ENCODE measurements around the gene PDE8B. TPM values are rescaled to one million over a fixed set of nuclear protein-coding genes. Genes with fewer than 3 reads are reported as not detected.

PDE8B gene
- total RNA-seq, 1 donor from 2014 or later = 0.18 TPM

DNA sequence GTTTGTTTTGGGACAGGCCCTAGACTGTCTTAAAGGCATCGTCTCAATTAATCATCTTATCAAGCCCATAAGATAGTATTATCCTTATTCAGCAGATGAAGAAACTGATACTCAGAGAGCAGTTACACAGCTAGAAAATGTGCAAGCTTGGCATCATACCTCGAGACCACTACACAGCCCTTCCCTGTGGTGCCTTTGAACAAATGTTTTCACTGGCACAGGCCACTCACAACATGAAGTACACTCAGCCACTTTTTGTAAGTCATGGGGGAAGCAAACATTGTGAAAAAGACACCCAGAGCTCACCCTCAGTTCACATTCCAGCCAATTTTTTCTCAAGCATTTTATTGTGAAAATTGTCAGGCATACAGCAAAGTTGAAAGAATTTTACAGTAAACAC lies 159.1 kb downstream of the PDE8B start:
- Histone ChIP-seq H2AFZ (ENCODE audit: low read depth, low read length) (no peak overlapping the region), H3K9me3 (ENCODE audit: insufficient read depth, low read depth, low read length) (no peaks in the 10 kb centered on the region)
- no peaks in the 10 kb centered on the region for H3K9me3 Mint-ChIP-seq (ENCODE audit: unreplicated experiment)

DNA sequence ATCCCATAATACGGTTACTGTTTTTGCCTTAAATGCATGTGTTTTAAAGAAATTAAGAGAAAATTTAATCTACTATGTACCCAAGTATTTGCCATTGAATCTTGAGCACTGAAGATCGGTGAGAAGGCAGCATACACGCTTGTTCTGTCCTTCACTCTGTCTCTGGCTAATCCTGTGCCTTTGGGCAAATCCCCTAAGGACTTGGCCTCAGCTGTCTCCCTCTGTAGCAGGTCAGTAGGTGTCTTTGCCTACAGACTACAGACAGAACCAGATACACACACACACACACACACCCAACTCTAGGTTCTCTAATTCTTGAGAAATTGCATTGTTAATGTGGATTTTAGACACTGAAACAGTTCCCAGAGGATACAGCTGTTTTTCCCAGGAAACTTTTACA lies 164.2 kb downstream of the PDE8B start:
- FAIRE-seq (no peak), DNase-seq (ENCODE audit: low read depth) (no peak)
- H3K4me3 Mint-ChIP-seq (ENCODE audit: unreplicated experiment) = no peak overlapping the region
- peaks cover 7% of the 10 kb centered on the region for H3K27me3 Mint-ChIP-seq (ENCODE audit: low read depth, unreplicated experiment)
- H3K4me1 ChIP-seq (ENCODE audit: insufficient read depth, low read length) = no peaks in the 10 kb centered on the region
- H3K27ac Mint-ChIP-seq (ENCODE audit: unreplicated experiment) = no peak overlapping the region
- no peak overlapping the region for H3K27ac ChIP-seq (ENCODE audit: low read depth, low read length)
- H3K9me3 ChIP-seq (ENCODE audit: insufficient read depth, low read depth, low read length) = no peaks in the 10 kb centered on the region
- no peaks in the 10 kb centered on the region for H3K9me3 Mint-ChIP-seq (ENCODE audit: unreplicated experiment)
- peaks cover 2% of the 10 kb centered on the region for H3K27me3 ChIP-seq (ENCODE audit: insufficient read depth, low read length)
- no peaks in the 10 kb centered on the region for H4K20me1 ChIP-seq (ENCODE audit: insufficient read depth, low read length)
- no peak overlapping the region for H3K9ac ChIP-seq (ENCODE audit: low read length)
- no peak overlapping the region for H2AFZ ChIP-seq (ENCODE audit: low read depth, low read length)
- no peak overlapping the region for H3K4me3 ChIP-seq (ENCODE audit: insufficient read depth, low read depth, low read length)
- no peak overlapping the region for H3K4me2 ChIP-seq (ENCODE audit: low read length)
- H3K79me2 ChIP-seq (ENCODE audit: insufficient read depth, low read length) = no peaks in the 10 kb centered on the region
- no peaks in the 10 kb centered on the region for H3K36me3 Mint-ChIP-seq (ENCODE audit: low read depth, unreplicated experiment)
- no peaks in the 10 kb centered on the region for H3K36me3 ChIP-seq (ENCODE audit: insufficient read depth, low read length)
- H3K4me1 Mint-ChIP-seq (ENCODE audit: low read depth, unreplicated experiment) = no peaks in the 10 kb centered on the region
- TF ChIP-seq EZH2 (IDR thresholded peaks at IDR 0.05; ENCODE audit: insufficient read depth, low read length) = no peak
- TF ChIP-seq, protein P1, sequence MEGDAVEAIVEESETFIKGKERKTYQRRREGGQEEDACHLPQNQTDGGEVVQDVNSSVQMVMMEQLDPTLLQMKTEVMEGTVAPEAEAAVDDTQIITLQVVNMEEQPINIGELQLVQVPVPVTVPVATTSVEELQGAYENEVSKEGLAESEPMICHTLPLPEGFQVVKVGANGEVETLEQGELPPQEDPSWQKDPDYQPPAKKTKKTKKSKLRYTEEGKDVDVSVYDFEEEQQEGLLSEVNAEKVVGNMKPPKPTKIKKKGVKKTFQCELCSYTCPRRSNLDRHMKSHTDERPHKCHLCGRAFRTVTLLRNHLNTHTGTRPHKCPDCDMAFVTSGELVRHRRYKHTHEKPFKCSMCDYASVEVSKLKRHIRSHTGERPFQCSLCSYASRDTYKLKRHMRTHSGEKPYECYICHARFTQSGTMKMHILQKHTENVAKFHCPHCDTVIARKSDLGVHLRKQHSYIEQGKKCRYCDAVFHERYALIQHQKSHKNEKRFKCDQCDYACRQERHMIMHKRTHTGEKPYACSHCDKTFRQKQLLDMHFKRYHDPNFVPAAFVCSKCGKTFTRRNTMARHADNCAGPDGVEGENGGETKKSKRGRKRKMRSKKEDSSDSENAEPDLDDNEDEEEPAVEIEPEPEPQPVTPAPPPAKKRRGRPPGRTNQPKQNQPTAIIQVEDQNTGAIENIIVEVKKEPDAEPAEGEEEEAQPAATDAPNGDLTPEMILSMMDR (IDR thresholded peaks at IDR 0.05; ENCODE audit: insufficient read depth, low read depth, low read length) = no peak

More for the DNA sequence above, 159.1 kb downstream of the PDE8B start:
- peaks cover 2% of the 10 kb centered on the region for H3K36me3 Mint-ChIP-seq (ENCODE audit: low read depth, unreplicated experiment)
- Histone ChIP-seq H3K27me3 (ENCODE audit: insufficient read depth, low read length) (no peaks in the 10 kb centered on the region), H3K27ac (ENCODE audit: low read depth, low read length) (no peak overlapping the region), H3K4me2 (ENCODE audit: low read length) (no peak overlapping the region), H3K79me2 (ENCODE audit: insufficient read depth, low read length) (no peaks in the 10 kb centered on the region), H4K20me1 (ENCODE audit: insufficient read depth, low read length) (no peaks in the 10 kb centered on the region), H3K9ac (ENCODE audit: low read length) (no peak overlapping the region), H3K4me1 (ENCODE audit: insufficient read depth, low read length) (no peaks in the 10 kb centered on the region), H3K36me3 (ENCODE audit: insufficient read depth, low read length) (no peaks in the 10 kb centered on the region), H3K4me3 (ENCODE audit: insufficient read depth, low read depth, low read length) (no peak overlapping the region)
- H3K27ac Mint-ChIP-seq (ENCODE audit: unreplicated experiment) = peak overlapping the region; percentile 43
- no peak for FAIRE-seq
- H3K4me1 Mint-ChIP-seq (ENCODE audit: low read depth, unreplicated experiment) = no peaks in the 10 kb centered on the region
- TF ChIP-seq EZH2 (IDR thresholded peaks at IDR 0.05; ENCODE audit: insufficient read depth, low read length) = no peak
- TF ChIP-seq, protein P1 (IDR thresholded peaks at IDR 0.05; ENCODE audit: insufficient read depth, low read depth, low read length) = no peak
- H3K4me3 Mint-ChIP-seq (ENCODE audit: unreplicated experiment) = no peak overlapping the region
- no peaks in the 10 kb centered on the region for H3K27me3 Mint-ChIP-seq (ENCODE audit: low read depth, unreplicated experiment)
- DNase-seq (ENCODE audit: low read depth) = no peak

DNA sequence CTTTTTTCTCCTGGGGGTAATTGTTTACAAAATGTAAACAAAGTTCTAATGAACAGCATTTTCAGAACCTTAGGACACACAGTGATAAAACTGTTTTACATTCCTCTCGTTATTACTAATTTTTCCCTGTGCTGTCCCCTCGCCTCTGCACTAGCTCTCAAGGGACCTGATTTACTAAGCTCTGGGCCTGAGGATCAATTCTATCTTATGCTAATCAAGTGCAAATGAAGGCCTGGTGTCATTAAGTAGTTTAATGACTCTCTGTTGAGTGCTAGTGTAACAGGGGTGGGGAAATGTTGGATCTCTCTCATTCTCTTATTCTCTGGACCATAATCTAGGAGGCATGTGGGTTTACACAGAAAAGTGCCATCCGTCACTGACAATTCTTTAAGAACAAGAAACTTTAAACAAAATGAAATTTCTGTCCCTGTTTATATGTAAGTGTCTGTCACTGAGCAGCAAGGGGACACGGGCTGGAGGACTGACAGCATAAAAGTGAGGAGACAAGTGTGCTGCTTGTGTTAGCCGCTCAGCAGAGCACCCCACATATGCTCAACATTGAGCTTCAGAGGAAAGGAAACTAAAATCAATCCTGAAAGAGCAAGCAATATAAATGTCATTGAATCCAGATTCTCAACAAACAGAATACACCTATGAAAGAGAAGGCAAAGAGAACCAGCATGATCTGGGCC lies 166.3 kb downstream of the PDE8B start:
- Mint-ChIP-seq H3K27me3 (ENCODE audit: low read depth, unreplicated experiment) (peaks cover 7% of the 10 kb centered on the region), H3K4me1 (ENCODE audit: low read depth, unreplicated experiment) (peaks cover 5% of the 10 kb centered on the region), H3K9me3 (ENCODE audit: unreplicated experiment) (no peaks in the 10 kb centered on the region), H3K4me3 (ENCODE audit: unreplicated experiment) (no peak overlapping the region), H3K27ac (ENCODE audit: unreplicated experiment) (no peak overlapping the region), H3K36me3 (ENCODE audit: low read depth, unreplicated experiment) (no peaks in the 10 kb centered on the region)
- Histone ChIP-seq H3K27ac (ENCODE audit: low read depth, low read length) (no peak overlapping the region), H2AFZ (ENCODE audit: low read depth, low read length) (no peak overlapping the region), H3K9me3 (ENCODE audit: insufficient read depth, low read depth, low read length) (no peaks in the 10 kb centered on the region), H4K20me1 (ENCODE audit: insufficient read depth, low read length) (no peaks in the 10 kb centered on the region), H3K36me3 (ENCODE audit: insufficient read depth, low read length) (no peaks in the 10 kb centered on the region), H3K79me2 (ENCODE audit: insufficient read depth, low read length) (no peaks in the 10 kb centered on the region), H3K9ac (ENCODE audit: low read length) (no peak overlapping the region), H3K27me3 (ENCODE audit: insufficient read depth, low read length) (peaks cover 2% of the 10 kb centered on the region), H3K4me1 (ENCODE audit: insufficient read depth, low read length) (no peaks in the 10 kb centered on the region), H3K4me2 (ENCODE audit: low read length) (no peak overlapping the region), H3K4me3 (ENCODE audit: insufficient read depth, low read depth, low read length) (no peak overlapping the region)
- TF ChIP-seq, protein P1 (IDR thresholded peaks at IDR 0.05; ENCODE audit: insufficient read depth, low read depth, low read length) = no peak
- TF ChIP-seq EZH2 (IDR thresholded peaks at IDR 0.05; ENCODE audit: insufficient read depth, low read length) = no peak
- DNase-seq (ENCODE audit: low read depth) (no peak), FAIRE-seq (no peak)
